ENCODE data around the gene SAG. TPM values are rescaled to one million over a fixed set of nuclear protein-coding genes. Genes with fewer than 3 reads are reported as not detected.

Gene SAG
- total RNA-seq, 3 donors from 2014 or later, result not detected

DNA sequence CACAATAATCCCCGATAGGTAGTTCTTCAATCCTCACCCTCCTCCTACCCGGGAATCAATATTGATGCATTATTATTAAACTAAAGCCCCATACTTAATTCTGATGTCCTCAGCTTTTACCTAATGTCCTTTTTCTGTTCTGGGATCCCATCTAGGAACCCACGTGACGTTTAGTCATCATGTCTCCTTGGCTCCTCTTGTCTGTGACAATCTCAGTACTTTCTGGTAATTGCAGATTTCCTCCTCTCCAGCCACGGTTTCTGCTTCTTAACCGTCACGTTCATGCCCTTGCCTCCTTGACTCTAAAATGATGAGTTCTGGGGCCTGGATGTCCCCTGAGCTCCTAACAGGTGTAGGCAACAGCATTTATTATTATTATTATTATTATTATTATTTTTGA is 43.8 kb downstream of the SAG start:
- Mint-ChIP-seq H3K27me3 (ENCODE audit: low read depth) (no peaks in the 10 kb centered on the region), H3K9me3 (no peaks in the 10 kb centered on the region), H3K4me1 (ENCODE audit: low read depth) (peaks cover 58% of the 10 kb centered on the region), H3K4me3 (no peak overlapping the region), H3K36me3 (ENCODE audit: insufficient read depth) (peaks cover 4% of the 10 kb centered on the region)
- DNase-seq (no peak), ATAC-seq (no peak)

DNA sequence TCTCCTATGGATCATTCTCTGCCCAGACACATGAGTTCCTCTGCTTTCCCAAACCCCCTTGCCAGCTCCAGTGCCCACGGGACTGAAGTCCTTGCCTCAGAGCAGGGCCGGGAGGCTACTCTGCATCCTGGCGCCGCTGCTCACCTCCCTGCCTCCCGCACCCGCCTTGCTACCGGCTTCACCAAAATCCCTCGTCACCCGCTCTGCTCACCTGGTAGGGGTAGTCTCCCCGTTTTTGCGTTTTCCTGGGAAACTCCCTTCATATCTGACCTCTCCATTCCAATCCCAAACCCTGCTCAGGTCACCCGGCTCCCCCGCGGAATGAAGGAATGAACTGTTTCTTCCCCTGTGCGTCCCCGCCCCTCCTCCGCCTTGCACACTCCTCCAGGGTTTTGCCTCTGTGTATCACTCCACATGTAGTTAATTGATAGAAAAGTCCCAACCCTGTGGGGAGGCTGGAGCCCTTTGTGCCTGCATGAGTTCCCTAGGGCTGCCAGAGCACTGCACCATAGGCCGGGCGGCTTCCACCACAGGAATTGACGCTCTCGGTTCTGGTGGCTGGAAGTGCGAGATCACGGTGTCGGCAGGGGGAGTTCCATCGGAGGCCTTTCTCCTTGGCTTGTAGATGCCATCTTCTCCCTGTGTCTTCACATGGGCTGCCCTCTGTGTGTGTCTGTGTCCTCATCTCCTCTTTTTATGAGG is 44.7 kb downstream of the SAG start:
- Mint-ChIP-seq H3K36me3 (ENCODE audit: insufficient read depth) (peaks cover 4% of the 10 kb centered on the region), H3K27me3 (ENCODE audit: low read depth) (no peaks in the 10 kb centered on the region), H3K4me1 (ENCODE audit: low read depth) (peaks cover 67% of the 10 kb centered on the region), H3K9me3 (no peaks in the 10 kb centered on the region), H3K4me3 (no peak overlapping the region)
- DNase-seq (no peak), ATAC-seq (no peak)

- no peak for ATAC-seq
- Mint-ChIP-seq H3K36me3 (ENCODE audit: insufficient read depth) (peaks cover 4% of the 10 kb centered on the region), H3K4me1 (ENCODE audit: low read depth) (peaks cover 69% of the 10 kb centered on the region), H3K27me3 (ENCODE audit: low read depth) (no peaks in the 10 kb centered on the region), H3K9me3 (no peaks in the 10 kb centered on the region), H3K4me3 (peak overlapping the region; percentile 91)
- no peak for DNase-seq
These were observed 45.6 kb downstream of the SAG start for GRCh38 chr2:233353101-233353768.

- H3K27me3 Mint-ChIP-seq (ENCODE audit: low read depth), result no peaks in the 10 kb centered on the region
- no peaks in the 10 kb centered on the region for H3K9me3 Mint-ChIP-seq
These were observed 46.3 kb downstream of the SAG start, which contains the start of gene DGKD for GRCh38 chr2:233353769-233354499. Gene DGKD, plus strand, starts transcription at chr2:233354494. Its CDS starts 25 bp downstream, at chr2:233354519.

GRCh38 chr2:233354500-233354924 is 46.9 kb downstream of the SAG start:
- ATAC-seq (peak; percentile 13 to 24), DNase-seq (no peak)
- Mint-ChIP-seq H3K36me3 (ENCODE audit: insufficient read depth) (peaks cover 9% of the 10 kb centered on the region), H3K4me1 (ENCODE audit: low read depth) (peaks cover 74% of the 10 kb centered on the region), H3K27me3 (ENCODE audit: low read depth) (no peaks in the 10 kb centered on the region), H3K9me3 (no peaks in the 10 kb centered on the region), H3K4me3 (peak overlapping the region; percentile 50)

More at GRCh38 chr2:233353769-233354499, 46.3 kb downstream of the SAG start, which contains the start of gene DGKD:
- H3K36me3 Mint-ChIP-seq (ENCODE audit: insufficient read depth), result peaks cover 8% of the 10 kb centered on the region
- H3K4me1 Mint-ChIP-seq (ENCODE audit: low read depth), result peaks cover 74% of the 10 kb centered on the region
- DNase-seq, result peak; percentile 71
- peak; percentile 71 to 73 for ATAC-seq
- peak within 1 kb of the TSS; percentile 91 for H3K4me3 Mint-ChIP-seq

- Mint-ChIP-seq H3K4me1 (ENCODE audit: low read depth) (peaks cover 77% of the 10 kb centered on the region), H3K27me3 (ENCODE audit: low read depth) (no peaks in the 10 kb centered on the region), H3K9me3 (no peaks in the 10 kb centered on the region), H3K4me3 (peak overlapping the region; percentile 87), H3K36me3 (ENCODE audit: insufficient read depth) (peaks cover 14% of the 10 kb centered on the region)
- ATAC-seq (peak in 1 of 2 donors; percentile 10), DNase-seq (no peak)
These were observed 47.5 kb downstream of the SAG start for GRCh38 chr2:233354971-233355574.

DNA sequence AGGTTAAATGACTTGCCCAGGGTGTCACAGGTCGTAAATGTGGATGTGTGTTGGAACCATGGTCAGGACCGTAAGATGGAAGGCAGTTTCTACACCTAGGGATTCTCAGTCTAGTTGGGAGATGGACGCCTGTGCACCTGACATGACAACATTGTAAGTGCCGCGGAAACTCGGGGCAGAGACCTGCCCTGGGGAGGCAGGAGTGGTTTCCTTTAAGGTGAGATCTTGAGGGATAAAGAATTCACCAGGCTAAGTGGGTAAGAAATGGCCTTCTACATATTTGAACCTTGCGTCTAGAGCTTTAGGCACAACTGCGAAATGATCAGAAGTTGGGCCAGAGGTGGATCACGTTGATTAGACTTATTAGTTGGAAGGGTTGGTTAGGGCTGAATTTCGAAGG is 48.3 kb downstream of the SAG start:
- Mint-ChIP-seq H3K4me3 (peak overlapping the region; percentile 87), H3K9me3 (no peaks in the 10 kb centered on the region), H3K36me3 (ENCODE audit: insufficient read depth) (peaks cover 14% of the 10 kb centered on the region), H3K4me1 (ENCODE audit: low read depth) (peaks cover 72% of the 10 kb centered on the region), H3K27me3 (ENCODE audit: low read depth) (no peaks in the 10 kb centered on the region)
- ATAC-seq, result no peak
- DNase-seq, result no peak

- Mint-ChIP-seq H3K27me3 (ENCODE audit: low read depth) (no peaks in the 10 kb centered on the region), H3K9me3 (no peaks in the 10 kb centered on the region), H3K4me1 (ENCODE audit: low read depth) (peaks cover 69% of the 10 kb centered on the region), H3K36me3 (ENCODE audit: insufficient read depth) (peaks cover 14% of the 10 kb centered on the region), H3K4me3 (peak overlapping the region; percentile 87)
- ATAC-seq (no peak), DNase-seq (no peak)
These were observed 49.1 kb downstream of the SAG start for GRCh38 chr2:233356546-233357308.

GRCh38 chr2:233358335-233358734 is 50.7 kb downstream of the SAG start:
- peak overlapping the region; percentile 13 for H3K4me3 Mint-ChIP-seq
- no peaks in the 10 kb centered on the region for H3K9me3 Mint-ChIP-seq
- ATAC-seq (no peak), DNase-seq (no peak)
- peaks cover 18% of the 10 kb centered on the region for H3K36me3 Mint-ChIP-seq (ENCODE audit: insufficient read depth)
- H3K4me1 Mint-ChIP-seq (ENCODE audit: low read depth), result peaks cover 66% of the 10 kb centered on the region
- no peaks in the 10 kb centered on the region for H3K27me3 Mint-ChIP-seq (ENCODE audit: low read depth)

GRCh38 chr2:233358947-233359346 is 51.3 kb downstream of the SAG start:
- H3K4me3 Mint-ChIP-seq, result peak overlapping the region; percentile 13
- peaks cover 64% of the 10 kb centered on the region for H3K4me1 Mint-ChIP-seq (ENCODE audit: low read depth)
- peaks cover 4% of the 10 kb centered on the region for H3K9me3 Mint-ChIP-seq
- DNase-seq (no peak), ATAC-seq (no peak)
- H3K36me3 Mint-ChIP-seq (ENCODE audit: insufficient read depth), result peaks cover 24% of the 10 kb centered on the region
- no peaks in the 10 kb centered on the region for H3K27me3 Mint-ChIP-seq (ENCODE audit: low read depth)

GRCh38 chr2:233359823-233360222 is 52.2 kb downstream of the SAG start:
- H3K4me3 Mint-ChIP-seq, result no peak overlapping the region
- peaks cover 31% of the 10 kb centered on the region for H3K36me3 Mint-ChIP-seq (ENCODE audit: insufficient read depth)
- no peaks in the 10 kb centered on the region for H3K27me3 Mint-ChIP-seq (ENCODE audit: low read depth)
- ATAC-seq (no peak), DNase-seq (no peak)
- peaks cover 5% of the 10 kb centered on the region for H3K9me3 Mint-ChIP-seq
- peaks cover 66% of the 10 kb centered on the region for H3K4me1 Mint-ChIP-seq (ENCODE audit: low read depth)

GRCh38 chr2:233360771-233361176 is 53.2 kb downstream of the SAG start:
- Mint-ChIP-seq H3K9me3 (peaks cover 5% of the 10 kb centered on the region), H3K27me3 (ENCODE audit: low read depth) (no peaks in the 10 kb centered on the region), H3K4me1 (ENCODE audit: low read depth) (peaks cover 61% of the 10 kb centered on the region), H3K36me3 (ENCODE audit: insufficient read depth) (peaks cover 32% of the 10 kb centered on the region), H3K4me3 (no peak overlapping the region)
- no peak for DNase-seq
- no peak for ATAC-seq

DNA sequence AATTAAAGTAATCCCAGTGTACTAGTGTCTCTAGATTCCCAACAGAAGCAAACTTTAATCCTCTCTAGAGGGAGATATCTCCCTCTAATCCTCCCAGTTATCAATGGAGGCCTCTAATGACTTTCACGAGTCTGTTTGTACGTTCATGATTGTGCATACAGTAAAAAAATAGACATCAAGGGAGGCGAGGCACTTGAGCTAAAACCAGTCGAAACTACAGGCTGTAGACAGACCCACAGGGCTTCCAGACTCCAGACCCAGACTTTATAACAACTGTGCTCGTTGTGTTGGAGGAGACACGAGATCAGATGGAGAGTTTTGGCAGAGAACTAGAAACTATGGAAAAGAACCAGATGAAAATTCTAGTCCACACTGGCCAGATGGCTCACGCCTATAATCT is 53.7 kb downstream of the SAG start:
- Mint-ChIP-seq H3K27me3 (ENCODE audit: low read depth) (no peaks in the 10 kb centered on the region), H3K9me3 (peaks cover 5% of the 10 kb centered on the region), H3K4me3 (no peak overlapping the region), H3K36me3 (ENCODE audit: insufficient read depth) (peaks cover 35% of the 10 kb centered on the region), H3K4me1 (ENCODE audit: low read depth) (peaks cover 61% of the 10 kb centered on the region)
- ATAC-seq (no peak), DNase-seq (no peak)

Measured in activated T-cell treated with anti-CD3 and anti-CD28 coated beads, Interleukin-2, amount 50 U/mL, for 4 hours (primary cell).